ENCODE results near the gene HIVEP2.
A peak's percentile ranks its signal among the peaks of the same experiment; 100 is the strongest.

The HIVEP2 gene

GRCh38 chr6:142843361-142843760 lies 101.6 kb downstream of the HIVEP2 start:
- DNase-seq (ENCODE audit: low spot score) = no peak

GRCh38 chr6:142842418-142843261 lies 102.3 kb downstream of the HIVEP2 start:
- no peak for DNase-seq (ENCODE audit: low spot score)

- no peak for DNase-seq (ENCODE audit: low spot score)
Measured at GRCh38 chr6:142841915-142842314, 103.1 kb downstream of the HIVEP2 start.

- DNase-seq (ENCODE audit: low spot score) = no peak
Measured at GRCh38 chr6:142839686-142840040, 105.3 kb downstream of the HIVEP2 start.

GRCh38 chr6:142838821-142839685 lies 105.9 kb downstream of the HIVEP2 start:
- DNase-seq (ENCODE audit: low spot score) = no peak

DNA sequence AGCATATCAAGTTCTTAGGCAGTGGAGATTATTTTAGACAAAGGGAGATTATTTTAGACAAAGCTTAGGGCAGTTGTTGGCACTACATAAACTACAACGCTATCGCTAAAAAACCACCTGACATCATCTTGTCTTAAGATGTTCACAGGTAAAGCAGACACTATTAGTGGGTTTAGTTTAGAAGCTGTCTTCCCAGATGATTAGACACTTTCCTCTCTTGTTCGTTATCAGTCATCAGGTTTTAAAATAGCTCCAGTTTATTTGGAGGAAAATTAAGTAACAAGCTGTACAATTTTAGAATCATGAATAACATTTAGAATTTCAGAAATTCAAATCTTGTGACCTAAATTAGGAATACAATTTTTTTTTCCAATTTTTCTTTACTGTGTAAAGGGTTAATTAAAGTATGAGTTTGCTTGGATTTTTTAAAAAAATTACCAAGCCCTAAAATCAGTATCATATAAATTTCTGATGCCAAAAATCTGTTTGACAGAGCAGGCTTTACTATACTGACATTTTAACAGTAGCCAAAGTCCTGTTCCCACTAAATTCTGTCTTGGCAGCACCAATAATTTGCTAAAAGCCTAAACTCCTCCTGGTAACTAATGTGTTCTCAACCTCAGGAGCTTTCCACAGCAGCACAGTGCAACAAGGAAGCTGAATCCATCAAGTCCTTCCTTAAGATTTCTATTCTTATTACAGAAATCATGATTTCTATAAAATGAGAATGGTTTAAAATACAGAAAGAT lies 109.0 kb downstream of the HIVEP2 start:
- no peak for DNase-seq (ENCODE audit: low spot score)

DNA sequence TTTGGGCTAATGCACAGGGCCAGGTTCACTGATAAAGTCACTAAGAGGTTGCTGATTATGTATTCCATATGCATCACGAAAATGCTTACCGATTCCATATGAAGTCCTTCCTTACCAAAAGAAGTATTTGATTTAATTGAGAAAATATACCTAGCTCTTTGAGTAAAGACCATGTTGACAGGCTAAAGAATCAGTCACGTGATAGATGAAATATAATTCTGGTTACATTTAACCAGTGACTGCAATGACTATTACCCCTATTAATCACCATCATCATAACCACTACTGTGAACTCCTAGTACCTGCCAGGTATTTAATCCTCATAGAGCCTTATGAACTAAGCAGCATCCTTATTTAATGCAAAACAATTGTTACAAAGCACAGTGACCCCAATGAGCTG lies 110.1 kb downstream of the HIVEP2 start:
- no peak for DNase-seq (ENCODE audit: low spot score)

GRCh38 chr6:142833798-142834197 lies 111.2 kb downstream of the HIVEP2 start:
- no peak for DNase-seq (ENCODE audit: low spot score)

- DNase-seq (ENCODE audit: low spot score) = peak; percentile 66
Measured at GRCh38 chr6:142833054-142833453, 111.9 kb downstream of the HIVEP2 start.

GRCh38 chr6:142830807-142831206 lies 114.2 kb downstream of the HIVEP2 start:
- no peak for DNase-seq (ENCODE audit: low spot score)

DNA sequence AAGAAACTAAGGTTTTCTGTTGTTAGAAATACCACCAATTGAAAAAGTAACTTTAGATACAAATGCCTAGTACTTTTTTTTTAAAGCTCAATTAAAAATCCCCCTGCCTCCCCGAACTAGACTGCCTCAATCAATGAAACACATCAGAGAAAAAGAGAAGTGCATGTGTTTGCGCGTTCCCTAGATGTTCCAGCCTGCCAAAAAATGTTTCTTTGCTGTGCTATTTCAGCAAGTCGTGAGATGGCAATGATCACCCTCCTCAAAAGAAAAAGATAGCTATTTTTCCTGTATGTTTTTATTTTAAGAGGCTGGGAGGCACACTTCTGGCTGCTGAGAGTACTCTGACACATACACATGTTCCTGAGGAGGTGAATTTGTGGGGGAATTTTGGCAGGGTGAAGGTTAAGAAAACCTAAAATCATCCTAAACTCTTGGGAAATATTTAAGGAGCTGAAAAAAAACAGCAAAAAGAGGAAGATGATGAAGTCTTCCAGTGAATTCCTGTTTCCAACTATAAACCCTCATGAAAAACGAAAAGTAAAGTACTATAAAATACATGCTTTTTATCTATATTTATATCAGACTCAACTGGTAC lies 114.8 kb downstream of the HIVEP2 start:
- no peak for DNase-seq (ENCODE audit: low spot score)

DNA sequence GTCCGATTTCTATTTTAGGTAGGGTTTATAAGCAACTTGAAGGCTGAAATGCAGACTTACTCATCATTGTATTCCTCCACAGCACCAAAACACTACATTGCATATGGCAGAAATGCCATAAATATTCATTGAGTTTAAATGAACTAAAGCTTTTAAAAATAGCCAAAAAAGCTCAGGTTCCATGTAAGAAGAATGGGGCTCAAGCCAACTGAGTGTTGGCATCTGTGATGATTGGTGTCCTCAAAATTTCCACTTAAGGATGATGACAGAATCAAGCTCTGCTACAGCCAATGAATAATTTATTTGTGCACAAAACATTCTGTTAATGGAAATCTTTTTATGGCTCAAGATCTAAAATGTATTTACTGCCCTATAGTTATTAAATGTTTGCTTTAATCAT lies 115.4 kb downstream of the HIVEP2 start:
- no peak for DNase-seq (ENCODE audit: low spot score)

DNA sequence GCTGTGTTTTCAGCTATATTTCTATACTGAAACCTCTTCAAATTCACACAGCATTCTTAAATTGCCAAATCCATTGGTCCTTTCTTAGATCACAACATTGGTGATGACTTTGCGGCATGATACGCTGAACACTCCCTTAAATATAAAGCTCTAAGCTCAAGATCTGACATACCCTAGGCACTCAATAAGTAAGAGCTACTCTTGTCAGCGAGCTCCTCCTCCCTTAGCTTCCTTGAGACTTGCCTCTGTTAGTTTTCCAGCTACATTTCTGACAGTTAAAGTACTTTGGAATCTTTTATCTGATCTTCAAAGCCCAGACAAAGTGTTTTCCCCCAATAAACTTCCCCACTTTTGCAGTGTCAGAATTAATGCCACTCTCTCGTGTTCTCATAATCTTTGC lies 117.0 kb downstream of the HIVEP2 start:
- no peak for DNase-seq (ENCODE audit: low spot score)

DNA sequence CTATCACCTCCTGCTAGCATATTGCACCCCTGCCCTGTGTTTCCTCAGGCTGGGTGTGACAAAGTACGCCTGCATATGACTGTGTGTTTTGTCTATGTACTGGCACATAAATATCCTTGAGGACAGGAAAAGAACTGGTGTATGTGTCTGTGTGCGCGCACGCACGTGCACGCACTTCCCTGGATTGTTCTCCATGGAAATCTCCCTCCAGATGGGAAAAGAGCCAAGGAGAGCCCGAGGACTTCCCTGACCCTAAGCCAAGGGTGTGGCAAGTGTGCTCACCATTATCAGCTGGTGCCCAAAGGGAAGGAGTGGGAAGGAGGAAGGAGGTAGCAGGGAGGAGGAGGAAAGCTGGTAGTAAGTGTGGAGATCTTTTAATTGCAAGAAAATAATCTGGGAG lies 117.6 kb downstream of the HIVEP2 start:
- DNase-seq (ENCODE audit: low spot score) = no peak

GRCh38 chr6:142825760-142826159 lies 119.2 kb downstream of the HIVEP2 start:
- no peak for DNase-seq (ENCODE audit: low spot score)

GRCh38 chr6:142824426-142824825 lies 120.5 kb downstream of the HIVEP2 start:
- peak; percentile 30 for DNase-seq (ENCODE audit: low spot score)

- no peak for DNase-seq (ENCODE audit: low spot score)
Measured at GRCh38 chr6:142823256-142823902, 121.6 kb downstream of the HIVEP2 start.

- DNase-seq (ENCODE audit: low spot score) = no peak
Measured at GRCh38 chr6:142822842-142823241, 122.1 kb downstream of the HIVEP2 start.

- no peak for DNase-seq (ENCODE audit: low spot score)
Measured at GRCh38 chr6:142822383-142822782, 122.6 kb downstream of the HIVEP2 start.

DNA sequence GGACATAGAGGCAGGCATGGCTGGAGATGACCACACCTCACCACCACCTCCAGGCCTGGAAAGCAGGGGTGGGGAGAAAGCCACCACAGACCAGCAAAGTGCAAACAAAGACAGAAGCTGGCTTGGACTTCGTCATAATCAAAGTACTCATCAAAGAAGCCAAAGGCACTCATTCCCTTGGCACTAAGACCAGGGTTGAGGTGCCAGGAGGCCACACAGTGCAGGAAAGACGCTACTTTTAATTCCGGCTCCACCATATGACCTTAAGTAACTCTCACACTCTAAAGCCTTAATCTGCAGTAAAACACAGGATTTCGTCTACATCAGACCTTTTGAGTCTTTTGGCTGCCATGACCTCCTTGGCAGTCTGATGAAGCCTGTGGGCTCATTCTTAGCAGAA lies 123.1 kb downstream of the HIVEP2 start:
- DNase-seq (ENCODE audit: low spot score) = no peak

GRCh38 chr6:142821164-142821716 lies 123.7 kb downstream of the HIVEP2 start:
- no peak for DNase-seq (ENCODE audit: low spot score)

Data from AG20443 (cell line).